HCT116 (cell line): ENCODE measurements around the gene EFCAB12. TPM values are rescaled to one million over a fixed set of nuclear protein-coding genes. Genes with fewer than 3 reads are reported as not detected.

ENCODE experiments used
- ATAC-seq: fragments of 200-7000 bp; cut with Tn5 transposase; 2 replicates; pipeline ENCODE4 v1.9.1; 2020; ENCODE audit warnings: mild to moderate bottlenecking, moderate library complexity
- BruUV-seq: library from RNA; stranded (reverse); fragments of 400-500 nt; replicated peaks from 2 replicates; lab custom pipeline; 2021; lab: Mats Ljungman, UMichigan
- CTCF ChIA-PET: fragments of 300-600 bp; sonication (Branson Sonifier 250); formaldehyde crosslinking; loops from one replicate; lab custom pipeline; 2021; ENCODE audit warnings: antibody characterized with exemption; lab: Charles Lee
- POLR2A ChIA-PET: fragments of 300-600, 350-600 bp; sonication (Branson Sonifier 250); formaldehyde crosslinking; loops from one replicate; lab custom pipeline; 2021; ENCODE audit warnings: antibody characterized with exemption; lab: Charles Lee
- RAD21 ChIA-PET, 2 experiments: fragments of 300-600 bp; sonication (Branson Sonifier 250); formaldehyde crosslinking; loops; one replicate each; lab custom pipeline; 2023; ENCODE audit warnings: low total read pairs in 2 of 2; ENCODE audit not compliant: uncharacterized antibody in 2 of 2, unreplicated experiment in 2 of 2, low non-redundant PET in 1 of 2; lab: Charles Lee
- DNase-seq: peaks from one replicate; pipeline ENCODE4 v3.0.0-alpha.2; 2010; ENCODE audit warnings: low read depth, low spot score
- H2AFZ ChIP-seq: fragments of 200-600 bp; shearing (Covaris generic), sonication (generic); 2 replicates; pipeline ENCODE4 v1.6.1; 2017; ENCODE audit warnings: low read depth, mixed run types, mixed read lengths, antibody characterized with exemption, low read length; ENCODE audit not compliant: poor library complexity, severe bottlenecking
- H3K27ac ChIP-seq: 2 replicates; pipeline ENCODE4 v1.5.1; 2012; ENCODE audit warnings: low read depth, low read length
- H3K27me3 ChIP-seq: fragments of 200-600 bp; sonication (generic); 2 replicates; pipeline ENCODE4 v1.6.1; 2016; ENCODE audit warnings: mixed run types, low read length, mixed read lengths; ENCODE audit not compliant: insufficient read depth
- H3K36me3 ChIP-seq, 2 experiments: fragments of 200-500 bp in 1 of 2; fragments of 200-600 bp in 1 of 2; sonication (Bioruptor generic) in 1 of 2; sonication (generic) in 1 of 2; 2 replicates each; pipeline versions ENCODE4 v1.5.1 to v1.6.1; 2014 to 2016; ENCODE audit warnings: low read length in 2 of 2, inconsistent platforms in 1 of 2, mixed read lengths in 1 of 2, mixed run types in 1 of 2; ENCODE audit not compliant: insufficient read depth in 2 of 2, control insufficient read depth in 1 of 2
- H3K4me1 ChIP-seq, 2 experiments: fragments of 200-600 bp in 1 of 2; sonication (generic) in 1 of 2; 2 replicates each; pipeline versions ENCODE4 v1.5.1 to v1.6.1; 2012 to 2017; ENCODE audit warnings: low read length in 2 of 2, inconsistent platforms in 1 of 2, mild to moderate bottlenecking in 1 of 2, mixed read lengths in 1 of 2, mixed run types in 1 of 2, moderate library complexity in 1 of 2; ENCODE audit not compliant: insufficient read depth in 2 of 2, control insufficient read depth in 1 of 2
- H3K4me2 ChIP-seq: fragments of 200-600 bp; sonication (generic); 2 replicates; pipeline ENCODE4 v1.6.1; 2017; ENCODE audit warnings: mixed run types, low read length, mixed read lengths
- H3K4me3 ChIP-seq, 2 experiments: fragments of 200-600 bp in 1 of 2; sonication (generic) in 1 of 2; replicated peaks in 1 of 2; 2 replicates each; pipeline ENCODE4 v1.5.1; 2011 to 2016; ENCODE audit warnings: low read length in 2 of 2, control low read depth in 1 of 2, low read depth in 1 of 2, mild to moderate bottlenecking in 1 of 2, mixed read lengths in 1 of 2, mixed run types in 1 of 2
- H3K79me2 ChIP-seq: fragments of 200-600 bp; sonication (generic); 2 replicates; pipeline ENCODE4 v1.6.1; 2017; ENCODE audit warnings: mild to moderate bottlenecking, mixed run types, low read length, moderate library complexity, mixed read lengths; ENCODE audit not compliant: insufficient read depth
- H3K9ac ChIP-seq: fragments of 200-600 bp; sonication (generic); 2 replicates; pipeline ENCODE4 v1.6.1; 2016; ENCODE audit warnings: low read length, mixed read lengths
- H3K9me2 ChIP-seq: fragments of 200-600 bp; sonication (generic), shearing (Covaris generic); 2 replicates; pipeline ENCODE4 v1.6.1; 2017; ENCODE audit warnings: mixed run types, mild to moderate bottlenecking, moderate library complexity; ENCODE audit not compliant: insufficient read depth
- H3K9me3 ChIP-seq, 2 experiments: fragments of 200-500 bp in 1 of 2; fragments of 200-600 bp in 1 of 2; sonication (Bioruptor generic) in 1 of 2; sonication (generic) in 1 of 2; 2 replicates each; pipeline ENCODE4 v1.6.1; 2014 to 2017; ENCODE audit warnings: low read length in 2 of 2, mixed read lengths in 2 of 2, inconsistent platforms in 1 of 2, low read depth in 1 of 2, mild to moderate bottlenecking in 1 of 2, mixed run types in 1 of 2, moderate library complexity in 1 of 2; ENCODE audit not compliant: control insufficient read depth in 1 of 2, insufficient read depth in 1 of 2
- H4K20me1 ChIP-seq: fragments of 200-600 bp; sonication (generic), shearing (Covaris generic); 2 replicates; pipeline ENCODE4 v1.6.1; 2017; ENCODE audit warnings: mixed run types, mild to moderate bottlenecking, moderate library complexity; ENCODE audit not compliant: insufficient read depth
- CBX3 ChIP-seq: IDR thresholded peaks from 2 replicates; pipeline ENCODE4 v1.6.1; 2012; ENCODE audit warnings: low read depth
- ELF1 ChIP-seq: IDR thresholded peaks from 2 replicates; pipeline ENCODE4 v1.6.1; 2012; ENCODE audit warnings: low read depth, borderline replicate concordance
- EZH2phosphoT487 ChIP-seq: fragments of 200-600 bp; IDR thresholded peaks from 2 replicates; pipeline ENCODE4 v1.6.1; 2018; ENCODE audit warnings: antibody characterized with exemption, borderline replicate concordance
- FOSL1 ChIP-seq: IDR thresholded peaks from 2 replicates; pipeline ENCODE4 v1.6.1; 2012; ENCODE audit warnings: low read depth
- JUND ChIP-seq: IDR thresholded peaks from 2 replicates; pipeline ENCODE4 v1.6.1; 2012
- MAX ChIP-seq: IDR thresholded peaks from 2 replicates; pipeline ENCODE4 v1.6.1; 2012
- POLR2AphosphoS5 ChIP-seq: IDR thresholded peaks from 2 replicates; pipeline ENCODE4 v1.6.1; 2011; ENCODE audit warnings: mild to moderate bottlenecking, low read depth, low read length, moderate library complexity
- RAD21 ChIP-seq: IDR thresholded peaks from 2 replicates; pipeline ENCODE4 v1.6.1; 2012; ENCODE audit warnings: low read depth, mild to moderate bottlenecking
- REST ChIP-seq: IDR thresholded peaks from 2 replicates; pipeline ENCODE4 v1.6.1; 2012; ENCODE audit warnings: low read depth
- SP1 ChIP-seq: IDR thresholded peaks from 2 replicates; pipeline ENCODE4 v1.6.1; 2012; ENCODE audit warnings: low read depth
- SRF ChIP-seq: IDR thresholded peaks from 2 replicates; pipeline ENCODE4 v1.6.1; 2012; ENCODE audit warnings: low read depth
- YY1 ChIP-seq: IDR thresholded peaks from 2 replicates; pipeline ENCODE4 v1.6.1; 2011; ENCODE audit warnings: low read length, low read depth, moderate library complexity, mild to moderate bottlenecking; ENCODE audit not compliant: insufficient replicate concordance; ENCODE audit errors: extremely low read depth
- ZNF274 ChIP-seq: fragments of 200-500 bp; sonication (Bioruptor generic); IDR thresholded peaks from 2 replicates; pipeline ENCODE4 v1.6.1; 2014; ENCODE audit warnings: mild to moderate bottlenecking, low read depth, low read length, inconsistent platforms
- intact Hi-C: fragments of 100-400 bp; cut with micrococcal nuclease; formaldehyde crosslinking; loops from 2 replicates; pipeline ENCODE4 v1.10.0; 2022
- total RNA-seq: library from RNA; stranded (reverse); gene quantifications from one replicate; pipeline ENCODE4 v1.2.1, GENCODE V29; 2021; ENCODE audit not compliant: unreplicated experiment
- TF ChIP-seq, protein P1 (sequence below): IDR thresholded peaks from 2 replicates; pipeline ENCODE4 v1.6.1; 2011; ENCODE audit warnings: mild to moderate bottlenecking, low read length, moderate library complexity; ENCODE audit not compliant: insufficient replicate concordance; ENCODE audit errors: extremely low read depth
- TF ChIP-seq, protein P2 (sequence below): IDR thresholded peaks from 2 replicates; pipeline ENCODE4 v1.6.1; 2012

Gene EFCAB12
- total RNA-seq, 1 experiment from 2014 or later: 0.42 TPM

GRCh38 chr3:129461022-129461421 lies 32.6 kb upstream of the EFCAB12 start:
- no peaks in the 10 kb centered on the region for H4K20me1 ChIP-seq
- H3K36me3 ChIP-seq: no peaks in the 10 kb centered on the region
- no peak overlapping the region for H3K4me3 ChIP-seq
- H3K9me3 ChIP-seq: no peaks in the 10 kb centered on the region
- H3K9ac ChIP-seq: no peak overlapping the region
- no TSS peak for BruUV-seq
- H3K27me3 ChIP-seq: no peaks in the 10 kb centered on the region
- DNase-seq (no peak), ATAC-seq (no peak)
- intact Hi-C loops: no loop called here
- H3K27ac ChIP-seq: no peak overlapping the region
- no peak overlapping the region; the same call in 1 of the 2 replicates for H3K4me2 ChIP-seq
- ChIA-PET RAD21 (no interaction called here), CTCF (no interaction called here), POLR2A (no interaction called here)
- no peaks in the 10 kb centered on the region for H3K79me2 ChIP-seq
- H2AFZ ChIP-seq: no peak overlapping the region
- TF ChIP-seq, protein P1, sequence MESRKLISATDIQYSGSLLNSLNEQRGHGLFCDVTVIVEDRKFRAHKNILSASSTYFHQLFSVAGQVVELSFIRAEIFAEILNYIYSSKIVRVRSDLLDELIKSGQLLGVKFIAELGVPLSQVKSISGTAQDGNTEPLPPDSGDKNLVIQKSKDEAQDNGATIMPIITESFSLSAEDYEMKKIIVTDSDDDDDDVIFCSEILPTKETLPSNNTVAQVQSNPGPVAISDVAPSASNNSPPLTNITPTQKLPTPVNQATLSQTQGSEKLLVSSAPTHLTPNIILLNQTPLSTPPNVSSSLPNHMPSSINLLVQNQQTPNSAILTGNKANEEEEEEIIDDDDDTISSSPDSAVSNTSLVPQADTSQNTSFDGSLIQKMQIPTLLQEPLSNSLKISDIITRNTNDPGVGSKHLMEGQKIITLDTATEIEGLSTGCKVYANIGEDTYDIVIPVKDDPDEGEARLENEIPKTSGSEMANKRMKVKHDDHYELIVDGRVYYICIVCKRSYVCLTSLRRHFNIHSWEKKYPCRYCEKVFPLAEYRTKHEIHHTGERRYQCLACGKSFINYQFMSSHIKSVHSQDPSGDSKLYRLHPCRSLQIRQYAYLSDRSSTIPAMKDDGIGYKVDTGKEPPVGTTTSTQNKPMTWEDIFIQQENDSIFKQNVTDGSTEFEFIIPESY: no peak
- TF ChIP-seq SP1 (no peak), JUND (no peak), FOSL1 (no peak), MAX (no peak), EZH2phosphoT487 (no peak), ZNF274 (no peak), CBX3 (no peak)
- no peaks in the 10 kb centered on the region for H3K9me2 ChIP-seq
- H3K4me1 ChIP-seq: peaks cover 0 to 10% of the 10 kb centered on the region in 2 experiments; a peak in 2 of 4 replicates

GRCh38 chr3:129460572-129460971 lies 32.1 kb upstream of the EFCAB12 start:
- DNase-seq (no peak), ATAC-seq (no peak)
- Histone ChIP-seq H3K4me2 (no peak overlapping the region), H2AFZ (no peak overlapping the region), H4K20me1 (no peaks in the 10 kb centered on the region), H3K4me3 (no peak overlapping the region), H3K36me3 (no peaks in the 10 kb centered on the region), H3K4me1 (peaks cover 0 to 13% of the 10 kb centered on the region in 2 experiments; a peak in 2 of 4 replicates), H3K9me3 (no peaks in the 10 kb centered on the region), H3K27me3 (no peaks in the 10 kb centered on the region), H3K27ac (no peak overlapping the region), H3K9me2 (no peaks in the 10 kb centered on the region), H3K79me2 (no peaks in the 10 kb centered on the region), H3K9ac (no peak overlapping the region)
- no TSS peak for BruUV-seq
- ChIA-PET POLR2A (no interaction called here), RAD21 (no interaction called here), CTCF (no interaction called here)
- intact Hi-C loops: no loop called here
- TF ChIP-seq, protein P2, sequence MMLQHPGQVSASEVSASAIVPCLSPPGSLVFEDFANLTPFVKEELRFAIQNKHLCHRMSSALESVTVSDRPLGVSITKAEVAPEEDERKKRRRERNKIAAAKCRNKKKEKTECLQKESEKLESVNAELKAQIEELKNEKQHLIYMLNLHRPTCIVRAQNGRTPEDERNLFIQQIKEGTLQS: no peak
- no peak for TF ChIP-seq POLR2AphosphoS5
- no peak for TF ChIP-seq YY1
- no peak for TF ChIP-seq ELF1
- no peak for TF ChIP-seq RAD21
- TF ChIP-seq SP1: no peak
- no peak for TF ChIP-seq JUND
- no peak for TF ChIP-seq SRF
- no peak for TF ChIP-seq REST
